Measurements from ENCODE around the gene NPW.

- no peak for TF ChIP-seq CTCF (IDR thresholded peaks at IDR 0.05)
- no peak for TF ChIP-seq POLR2A (IDR thresholded peaks at IDR 0.05)
Measured at GRCh38 chr16:1978476-1979120, 41.0 kb upstream of the NPW start.

All from esophagus squamous epithelium (tissue), 4 donors.